HG03108 (cell line): ENCODE results near the gene BMP7.
"Not testable (repeated sequence)": the region's sequence is repeated elsewhere in the genome, so short reads cannot be mapped to it uniquely, and the experiment has no call there.

Source experiments
- ATAC-seq: cut with Tn5 transposase; IDR thresholded peaks from one replicate; pipeline ENCODE4 v1.9.1; 2021; ENCODE audit warnings: moderate library complexity; ENCODE audit not compliant: unreplicated experiment

BMP7 gene

GRCh38 chr20:57267158-57267821 is 849 bp upstream of the BMP7 start:
- no peak for ATAC-seq

- ATAC-seq = no peak
Measured at GRCh38 chr20:57265997-57266290, 497 bp downstream of the BMP7 start.

GRCh38 chr20:57265336-57265996 is 975 bp downstream of the BMP7 start:
- no peak for ATAC-seq

- ATAC-seq = not testable (repeated sequence)
Measured at GRCh38 chr20:57264908-57265335, 1.5 kb downstream of the BMP7 start.

GRCh38 chr20:57263801-57264792 is 2.3 kb downstream of the BMP7 start:
- no peak for ATAC-seq

GRCh38 chr20:57262784-57263609 is 3.4 kb downstream of the BMP7 start:
- ATAC-seq = no peak

GRCh38 chr20:57262301-57262700 is 4.1 kb downstream of the BMP7 start:
- ATAC-seq = no peak

GRCh38 chr20:57261457-57262251 is 4.8 kb downstream of the BMP7 start:
- no peak for ATAC-seq

GRCh38 chr20:57260934-57261333 is 5.5 kb downstream of the BMP7 start:
- no peak for ATAC-seq

GRCh38 chr20:57259938-57260921 is 6.2 kb downstream of the BMP7 start:
- no peak for ATAC-seq

- ATAC-seq = no peak
Measured at GRCh38 chr20:57259121-57259937, 7.1 kb downstream of the BMP7 start.

- no peak for ATAC-seq
Measured at GRCh38 chr20:57257701-57258453, 8.6 kb downstream of the BMP7 start.

GRCh38 chr20:57256908-57257307 is 9.5 kb downstream of the BMP7 start:
- no peak for ATAC-seq

- ATAC-seq = no peak
Measured at GRCh38 chr20:57256205-57256604, 10.2 kb downstream of the BMP7 start.

- ATAC-seq = no peak
Measured at GRCh38 chr20:57255183-57255582, 11.3 kb downstream of the BMP7 start.

GRCh38 chr20:57252559-57253162 is 13.8 kb downstream of the BMP7 start:
- ATAC-seq = no peak

GRCh38 chr20:57251949-57252348 is 14.5 kb downstream of the BMP7 start:
- no peak for ATAC-seq
